Stimulated activated CD4-positive, alpha-beta T cell treated with anti-CD3 and anti-CD28 coated beads, Interleukin-4, amount 100 ng/mL, for 24 hours (primary cell): ENCODE data around the gene ACSL6.

Experiments used
- DNase-seq: peaks from one replicate; pipeline ENCODE4 v3.0.0-alpha.2; 2020

ACSL6 gene

DNA sequence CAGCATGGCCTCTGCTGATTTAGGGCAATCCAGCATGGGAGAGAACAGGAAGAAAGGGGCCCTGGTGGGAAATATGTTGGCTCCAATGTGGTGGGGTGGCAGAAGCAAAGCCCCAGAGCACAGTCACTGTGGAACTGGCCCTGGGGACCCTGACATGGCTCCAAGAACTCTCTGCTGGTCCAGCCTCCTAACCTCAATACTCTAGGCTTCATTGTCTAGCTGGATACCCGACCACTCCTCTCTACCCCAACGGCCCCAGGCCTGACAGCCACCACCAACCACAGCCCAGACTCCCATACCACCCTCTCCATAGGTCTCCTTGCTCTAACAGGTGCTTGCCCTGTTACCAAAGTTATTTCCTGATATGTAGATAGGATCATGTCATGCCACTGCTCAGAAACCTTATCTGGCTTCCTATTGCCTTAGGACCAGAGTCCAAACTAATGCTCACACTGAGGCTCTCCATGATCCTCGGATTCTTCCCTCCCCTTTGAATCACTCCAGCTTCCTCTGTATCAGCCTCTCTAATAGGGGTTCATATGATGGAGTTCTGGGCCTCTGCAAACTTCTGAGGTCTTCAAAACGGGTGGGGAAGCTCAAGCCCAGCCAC is 12.9 kb downstream of the ACSL6 start:
- no peak for DNase-seq

DNA sequence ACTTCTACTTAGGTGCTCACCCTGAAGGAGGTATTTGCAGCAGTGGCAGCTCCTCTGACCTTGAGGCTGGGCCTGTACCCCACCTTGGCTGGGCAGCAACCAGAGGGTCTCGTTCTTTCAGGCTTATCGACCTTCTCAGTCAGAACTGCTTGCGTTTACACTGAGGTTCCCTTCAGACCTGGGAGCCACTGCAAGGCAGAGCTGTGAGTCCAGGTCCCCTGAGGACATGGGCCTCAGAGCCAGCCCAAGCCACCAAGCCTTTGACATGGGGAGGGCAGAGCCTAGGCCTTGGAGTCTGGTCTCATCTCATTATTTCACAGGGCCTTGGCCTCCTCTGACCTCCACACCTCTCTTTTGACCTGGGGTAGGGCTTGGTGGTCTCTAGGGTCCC is 13.7 kb downstream of the ACSL6 start:
- DNase-seq = no peak

DNA sequence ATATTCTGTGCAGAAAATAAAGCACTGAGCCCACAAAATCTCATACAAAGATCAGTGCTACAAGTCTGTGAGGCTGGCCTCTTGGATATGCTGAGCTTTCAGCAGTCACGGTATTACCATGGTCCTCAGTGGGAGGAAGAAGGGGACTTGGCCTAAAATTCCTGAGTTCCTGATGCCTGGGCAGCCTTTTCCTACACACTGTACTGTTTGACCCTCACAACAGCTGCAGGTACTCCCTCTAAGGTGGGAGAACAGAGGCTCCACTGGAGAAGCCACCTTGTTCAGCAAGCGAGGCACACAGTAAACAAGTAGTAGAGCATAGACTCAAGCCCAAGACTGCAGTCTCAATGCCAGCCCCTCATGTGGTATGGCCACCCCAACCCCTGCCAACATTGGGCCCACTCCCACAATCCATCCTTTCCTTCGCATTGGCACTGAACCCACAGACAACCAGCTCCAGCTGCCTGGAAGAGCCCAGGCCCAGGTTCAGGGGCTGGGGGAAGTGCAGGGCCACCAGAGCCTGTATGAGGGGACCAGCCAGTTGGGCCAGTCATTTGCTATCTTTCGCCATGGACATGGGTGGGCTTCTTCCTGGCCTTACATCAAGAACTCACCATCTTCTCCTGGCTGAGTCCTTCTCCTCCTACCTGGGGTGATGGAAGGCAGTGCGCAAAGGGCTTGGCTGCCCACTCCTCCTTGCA is 14.3 kb downstream of the ACSL6 start:
- no peak for DNase-seq

DNA sequence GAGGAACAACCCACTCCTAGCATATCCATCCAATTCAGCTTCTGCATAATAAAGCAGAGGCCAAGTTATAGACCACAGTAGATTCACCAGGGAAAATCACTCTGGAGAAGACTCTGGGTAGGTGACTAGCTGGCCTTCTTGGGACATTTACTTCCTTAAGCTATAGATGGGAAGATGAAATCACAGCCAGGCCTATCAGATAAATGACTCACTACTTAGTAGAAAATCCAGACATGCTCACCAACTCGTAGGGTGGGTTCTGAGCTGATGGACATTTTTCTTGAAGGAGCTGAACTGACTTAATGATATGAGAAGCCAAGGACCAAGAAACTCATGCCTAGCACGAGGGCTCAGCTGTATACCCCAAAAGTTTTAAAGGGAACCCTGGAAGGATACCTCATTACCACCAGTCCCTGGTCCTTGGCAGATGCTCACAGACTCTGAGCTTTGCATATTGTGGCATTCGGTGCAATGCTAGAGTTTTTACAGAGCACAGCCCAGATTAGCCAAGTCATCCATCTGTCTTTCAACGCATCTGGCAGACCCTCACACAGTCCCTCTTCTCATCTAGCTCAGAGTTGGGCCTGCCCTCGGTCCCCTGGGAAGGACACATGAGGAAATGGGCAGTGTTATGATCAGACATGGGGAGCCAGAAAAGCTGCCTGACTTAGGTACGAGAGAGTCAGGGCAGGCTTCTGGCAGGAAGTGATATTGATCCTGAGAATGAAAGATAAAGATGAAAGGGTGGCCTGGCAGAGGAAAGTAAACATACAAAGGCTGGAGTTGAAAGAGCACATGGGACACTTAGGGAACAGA is 15.0 kb downstream of the ACSL6 start:
- DNase-seq = no peak

DNA sequence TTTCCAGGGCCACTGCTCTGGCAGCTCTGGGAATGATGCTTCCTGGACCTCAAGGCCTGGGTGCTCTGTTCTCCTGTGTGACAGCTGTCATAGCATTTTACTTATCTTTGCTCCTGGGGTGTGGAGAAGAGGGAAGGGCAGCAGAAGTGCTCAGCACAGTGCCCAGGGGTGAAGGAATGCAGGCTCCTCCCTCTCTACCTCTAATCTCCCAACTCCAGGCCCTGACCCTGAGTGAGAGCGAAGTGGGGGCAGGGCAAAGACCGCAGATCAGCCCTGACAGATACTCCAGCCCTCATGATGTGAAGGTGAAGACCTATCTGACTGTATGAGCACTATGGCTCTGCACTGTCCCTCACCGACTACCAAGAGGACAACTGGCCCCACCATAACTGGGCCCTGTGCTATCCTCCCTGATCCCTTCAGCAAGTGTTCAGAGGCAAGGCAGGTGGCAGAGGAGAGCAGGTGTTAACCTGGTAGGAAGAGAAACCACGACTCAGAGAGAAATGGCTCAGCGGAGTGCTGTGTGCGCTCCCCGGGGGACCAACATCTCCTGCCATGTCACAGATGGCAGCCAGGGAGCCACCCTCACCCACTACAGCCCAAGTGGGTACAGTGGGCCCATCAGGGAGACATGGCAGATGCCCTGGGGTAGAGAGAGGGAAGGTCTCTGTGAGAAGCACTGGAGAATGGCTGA is 16.8 kb downstream of the ACSL6 start:
- no peak for DNase-seq

DNA sequence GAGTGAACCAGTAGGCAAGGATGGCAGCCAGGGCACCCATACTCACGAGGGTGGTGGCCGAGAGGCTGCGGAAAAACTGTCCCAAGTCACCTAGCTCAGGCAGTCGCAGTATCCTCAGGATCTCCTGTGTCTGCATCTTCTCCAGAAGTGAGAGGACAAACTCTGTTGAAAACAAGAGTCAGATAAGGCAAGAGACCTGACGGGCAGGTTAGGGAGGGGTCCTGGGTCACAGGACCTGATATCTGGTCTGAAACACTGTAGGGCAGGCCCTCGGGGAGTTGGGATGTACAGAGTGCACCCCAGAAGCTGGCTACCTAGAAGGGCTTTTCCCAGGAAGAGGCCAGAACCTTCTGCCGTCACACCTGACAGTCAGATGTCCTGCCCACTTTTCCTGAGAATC is 17.4 kb downstream of the ACSL6 start:
- no peak for DNase-seq

DNA sequence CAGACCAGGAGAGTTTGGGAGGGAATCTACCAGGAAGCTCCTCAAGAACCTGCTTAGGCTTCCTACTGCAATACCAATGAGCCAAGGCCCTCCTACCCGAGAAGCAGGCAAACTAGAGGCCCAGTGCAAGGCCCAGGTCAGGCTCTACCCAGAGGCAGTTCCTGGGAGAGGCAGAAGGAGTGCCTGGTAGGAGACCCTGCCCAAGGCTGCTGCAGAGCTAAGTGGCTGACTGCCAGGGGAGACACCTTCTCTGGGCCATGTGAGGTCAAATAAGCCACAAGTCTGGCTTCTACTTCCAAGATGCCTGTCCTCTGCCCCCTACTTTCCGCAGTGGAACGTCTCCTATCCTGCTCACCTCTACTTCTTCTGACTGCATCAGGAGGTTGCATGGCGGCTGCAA is 17.8 kb downstream of the ACSL6 start:
- DNase-seq = no peak

DNA sequence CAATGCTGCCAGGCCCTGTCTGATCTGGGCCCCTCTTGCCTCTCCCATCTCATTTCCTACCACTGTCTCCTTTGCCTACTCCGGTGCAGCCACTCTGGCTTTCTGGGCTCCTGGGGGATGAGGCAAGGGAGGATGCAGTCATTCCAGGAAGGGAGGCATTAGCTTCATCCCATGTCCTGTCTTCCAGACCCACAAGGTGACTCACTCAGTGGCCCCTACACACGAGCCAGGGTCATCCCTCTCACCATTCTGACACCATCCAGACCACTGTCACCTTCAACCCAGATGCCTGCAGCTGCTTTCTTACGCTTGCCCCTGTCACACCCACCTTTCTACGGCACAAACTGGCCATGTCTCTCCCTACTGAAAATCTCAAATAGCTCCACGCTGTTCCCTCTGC is 19.1 kb downstream of the ACSL6 start:
- DNase-seq = no peak

DNA sequence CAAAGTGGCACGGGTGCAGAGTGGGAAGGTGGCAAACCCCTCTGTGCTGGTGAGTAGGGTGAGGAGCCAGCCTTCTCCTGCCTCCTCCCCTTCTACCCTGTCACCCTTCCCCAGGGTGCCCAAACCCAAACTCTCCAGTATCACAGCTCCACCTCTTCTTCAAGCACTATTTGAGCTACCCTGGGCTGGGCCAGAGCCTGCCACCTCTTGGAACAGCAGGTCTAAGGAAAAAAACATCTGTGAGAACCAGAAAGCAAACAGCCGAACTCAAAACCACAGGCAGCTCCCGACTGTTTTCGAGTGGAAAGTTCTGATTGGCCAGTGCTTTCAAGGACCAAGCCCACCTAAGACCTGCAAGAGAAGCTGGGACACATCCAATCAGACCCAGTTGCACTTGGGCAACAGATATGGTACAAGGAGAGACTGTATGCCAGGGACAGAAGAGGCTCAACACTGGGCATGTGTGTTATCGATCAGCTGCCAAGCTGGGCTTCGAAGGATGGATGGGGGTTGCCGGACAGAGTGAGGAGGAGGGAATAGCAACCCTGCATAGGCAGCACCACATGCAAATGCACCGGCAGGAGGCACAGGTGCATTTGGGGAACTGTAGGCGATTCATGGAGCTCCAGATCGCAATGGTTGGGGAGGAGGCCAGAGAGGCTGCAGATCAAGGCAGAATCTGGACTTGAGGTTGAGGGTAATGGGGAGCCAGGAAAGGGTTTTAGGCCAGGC is 19.7 kb downstream of the ACSL6 start:
- no peak for DNase-seq

DNA sequence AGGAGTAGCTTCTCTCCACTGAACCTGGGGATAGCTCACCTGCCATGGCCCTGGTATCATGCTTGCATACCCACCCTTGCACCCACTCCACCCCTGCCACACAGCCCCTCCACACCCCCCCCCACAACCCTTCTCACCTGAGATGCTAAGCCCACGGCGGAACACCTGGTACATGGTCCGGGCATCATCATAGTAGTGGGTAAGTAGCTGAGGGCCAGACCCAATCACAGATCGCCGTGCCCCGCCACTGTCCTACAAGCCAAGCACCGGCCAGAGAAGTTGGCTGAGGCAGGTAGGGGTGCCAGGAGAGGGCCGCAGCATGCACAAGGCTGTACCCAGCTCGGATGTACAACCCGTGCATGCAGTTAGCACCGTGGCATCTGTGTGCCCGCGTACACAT is 20.7 kb downstream of the ACSL6 start:
- DNase-seq = no peak

DNA sequence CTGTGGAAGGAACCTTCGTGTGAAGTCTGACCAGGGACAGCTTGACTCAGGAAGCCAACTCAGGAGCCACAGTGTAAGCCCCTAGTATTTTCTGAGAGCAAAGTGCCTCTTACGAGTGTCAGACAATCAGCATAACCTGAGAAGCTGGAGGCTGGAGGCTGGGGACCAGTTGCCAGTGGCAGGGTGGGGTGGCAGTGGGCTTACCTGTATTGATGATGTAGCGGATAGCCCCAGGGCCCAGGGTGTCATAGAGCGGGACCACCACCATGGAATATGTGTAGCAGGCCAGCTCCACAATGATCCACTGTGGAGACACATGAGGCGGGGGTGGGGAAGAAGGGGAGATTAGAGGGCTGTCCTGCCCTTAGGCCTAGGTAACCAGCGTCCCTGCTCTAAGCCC is 22.9 kb downstream of the ACSL6 start:
- DNase-seq = no peak

DNA sequence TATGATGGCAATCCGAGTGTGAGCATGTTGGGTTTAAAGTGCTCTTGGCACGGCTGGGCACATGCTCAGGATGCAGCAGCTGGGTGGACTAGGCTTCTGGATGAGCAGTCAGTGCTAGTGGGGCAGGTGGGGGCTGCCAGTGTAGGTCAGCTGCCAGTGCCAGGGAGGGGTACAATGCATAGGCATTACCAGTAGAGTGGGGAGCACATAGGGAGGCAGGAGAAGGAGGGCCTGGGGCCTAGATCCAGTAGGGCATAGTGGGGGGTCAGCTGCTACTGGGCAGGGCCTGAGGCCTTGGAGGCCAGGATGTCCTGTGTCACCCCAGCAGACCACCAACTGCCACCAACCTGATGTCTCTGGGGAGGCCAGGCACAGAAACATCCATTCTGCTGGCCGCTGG is 24.2 kb downstream of the ACSL6 start:
- no peak for DNase-seq

DNA sequence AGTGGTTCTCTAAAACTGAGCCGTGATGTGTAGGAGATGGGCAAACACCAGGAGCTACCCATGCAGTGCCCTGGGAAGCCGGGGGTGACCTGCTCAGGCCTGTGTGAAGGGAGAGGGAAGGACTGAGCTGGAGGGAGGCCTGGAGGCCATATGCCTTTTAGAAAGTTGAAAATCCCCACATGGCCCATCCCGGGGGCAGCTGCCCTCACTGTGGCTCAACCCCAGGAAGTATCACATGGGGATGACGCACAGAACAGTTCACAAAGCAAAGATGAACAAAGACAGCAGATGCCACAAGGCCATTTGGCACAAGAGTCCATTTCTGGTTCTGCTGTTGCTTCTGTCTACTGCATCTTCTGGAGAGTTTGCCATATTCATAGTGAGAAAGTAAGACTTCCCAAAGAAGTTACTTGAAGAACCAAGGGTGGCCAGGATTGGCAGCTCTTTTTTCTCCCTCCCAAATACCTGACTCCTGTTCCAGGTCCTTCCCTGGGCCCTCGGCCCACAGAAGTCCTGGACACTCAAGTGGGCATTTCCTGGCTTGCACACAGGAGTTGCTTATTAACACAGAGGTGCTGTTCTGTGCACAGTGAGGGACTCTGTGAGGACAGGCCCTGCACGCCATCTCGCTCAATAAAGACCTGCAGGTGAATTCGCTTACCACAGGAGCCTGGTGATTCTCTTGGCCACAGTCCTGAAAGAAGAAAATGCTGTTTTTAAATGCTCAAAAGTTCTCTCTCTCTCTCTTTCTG is 25.1 kb downstream of the ACSL6 start:
- DNase-seq = no peak

DNA sequence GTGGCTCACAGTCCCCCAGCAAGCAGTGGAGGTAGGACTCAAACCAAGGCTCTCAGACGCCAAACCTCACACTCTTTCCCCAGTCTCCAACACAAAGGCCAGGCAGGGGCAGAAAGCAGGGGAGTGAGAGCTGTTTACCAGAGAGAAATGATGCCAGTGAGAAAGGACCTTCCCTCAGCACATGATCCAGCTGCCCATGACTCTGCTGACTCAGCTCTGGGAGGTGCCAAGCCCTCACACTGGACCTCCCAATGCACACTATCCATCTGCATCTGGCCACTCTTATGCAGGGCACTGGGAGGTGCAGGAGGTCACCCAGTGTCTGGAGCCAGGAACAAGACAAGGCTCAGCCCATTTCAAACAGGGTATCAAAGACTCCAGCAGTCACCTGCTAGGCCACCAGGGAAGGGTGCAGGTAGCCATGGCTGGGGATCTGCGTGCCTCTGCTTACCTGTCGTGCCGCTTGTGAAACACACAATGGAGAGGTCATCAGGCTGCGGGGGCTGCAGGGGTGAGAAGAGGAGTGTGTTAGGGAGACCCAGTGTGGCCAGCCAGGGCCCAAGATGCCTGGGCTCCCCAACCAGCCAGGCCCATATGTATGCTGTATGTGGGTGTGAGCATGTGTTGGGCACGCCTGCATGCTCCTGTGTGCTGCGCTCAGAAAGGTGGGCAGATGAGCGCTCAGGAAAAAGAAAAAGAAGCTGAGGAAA is 26.3 kb downstream of the ACSL6 start:
- DNase-seq = no peak

DNA sequence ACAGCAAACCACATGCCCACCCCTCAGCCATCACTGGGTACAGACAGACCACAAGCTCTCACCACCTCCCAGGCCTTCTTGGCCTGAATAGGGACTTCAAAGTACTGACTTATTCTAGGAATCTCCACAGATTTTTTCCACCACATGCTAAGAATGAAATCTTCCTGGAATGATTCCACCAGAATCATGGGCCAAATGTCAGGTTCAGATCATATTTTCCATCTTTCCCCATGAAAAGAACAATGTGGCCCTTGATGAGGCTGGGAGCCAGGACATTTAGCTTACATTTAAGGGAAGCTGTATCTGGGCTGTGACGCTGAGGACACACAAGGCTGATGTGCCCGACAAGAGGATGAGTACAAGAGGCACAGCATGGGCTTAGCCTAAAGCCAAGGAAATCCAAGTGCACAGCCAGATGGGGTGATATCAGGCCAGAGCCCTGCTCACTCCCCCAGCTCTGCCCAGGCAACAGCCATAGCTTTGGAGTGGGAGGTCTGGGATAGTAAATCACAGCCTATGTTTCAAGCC is 28.1 kb downstream of the ACSL6 start:
- no peak for DNase-seq

DNA sequence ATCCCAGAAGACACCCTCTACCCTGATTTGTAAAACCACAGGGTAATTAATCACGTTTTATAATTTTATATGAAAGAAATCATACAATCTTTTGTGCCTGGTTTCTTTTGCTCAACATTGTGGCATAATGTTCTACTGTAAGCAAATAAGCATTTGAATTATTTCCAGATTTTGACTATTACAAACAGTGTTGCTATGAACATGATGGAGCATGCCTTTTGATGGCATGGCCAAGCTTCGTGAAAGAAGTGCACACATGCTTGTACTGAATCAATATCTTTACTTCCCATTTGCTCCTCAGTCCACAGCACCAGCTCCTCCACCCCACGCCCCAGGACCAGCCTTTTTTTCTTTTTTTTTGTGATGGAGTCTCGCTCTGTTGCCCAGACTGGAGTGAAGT is 29.9 kb downstream of the ACSL6 start:
- DNase-seq = no peak

DNA sequence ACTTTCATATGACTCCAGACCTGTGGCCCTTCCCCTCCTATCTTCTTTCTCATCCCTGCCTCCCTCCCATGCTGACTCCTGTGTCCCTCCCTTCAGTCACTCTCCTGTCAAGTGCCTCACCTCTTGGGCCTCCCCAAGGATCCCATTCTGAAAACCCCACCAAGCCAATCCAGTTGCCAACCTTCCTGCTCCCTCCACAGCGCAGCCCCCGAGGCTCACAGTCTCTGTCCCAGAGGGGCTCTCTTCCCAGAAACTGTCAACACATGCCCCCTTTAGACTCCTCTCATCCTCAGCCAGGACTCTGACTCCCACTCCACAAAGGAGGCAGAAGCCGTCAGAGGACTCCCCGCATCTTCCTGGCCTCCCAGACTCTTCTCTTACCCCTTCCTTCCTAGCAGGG is 30.8 kb downstream of the ACSL6 start:
- DNase-seq = no peak

DNA sequence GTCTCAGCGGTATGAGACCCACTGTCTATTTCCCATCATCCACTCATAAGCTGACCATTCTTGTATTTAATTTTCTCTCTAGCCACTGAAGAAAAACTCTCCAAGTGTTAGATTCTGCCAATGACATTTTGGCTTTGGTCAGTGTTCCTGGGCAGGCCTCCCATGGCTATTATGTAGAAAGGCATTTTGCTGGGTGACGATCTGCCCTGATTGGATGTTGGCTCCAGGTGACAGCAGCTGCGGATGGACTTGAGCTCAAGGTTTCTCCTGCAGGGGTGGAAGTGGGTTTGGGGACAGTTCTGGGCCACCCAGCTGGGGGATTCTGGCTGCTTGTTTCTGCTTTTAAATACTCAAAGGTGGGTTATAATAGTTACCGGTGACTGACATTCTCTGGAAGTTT is 31.6 kb downstream of the ACSL6 start:
- no peak for DNase-seq

DNA sequence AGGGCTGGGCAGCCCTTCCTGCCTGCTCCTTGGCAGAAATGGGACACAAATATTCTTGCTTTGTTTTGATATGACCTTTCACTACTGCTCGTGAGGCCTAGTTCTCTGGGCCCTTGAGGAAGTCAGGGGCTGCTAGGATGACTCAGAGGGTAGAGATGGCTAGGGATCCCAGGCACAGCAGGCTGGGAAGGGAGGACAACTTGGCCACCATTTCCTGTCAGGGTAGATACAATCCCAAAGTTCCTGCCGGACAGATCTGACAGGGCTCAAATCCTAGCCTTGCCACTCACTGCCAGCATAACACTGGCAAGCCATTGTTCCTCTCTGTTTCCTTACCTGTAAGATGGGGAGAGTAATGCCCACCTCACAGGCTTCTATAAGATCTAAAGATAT is 34.2 kb downstream of the ACSL6 start:
- DNase-seq = no peak

DNA sequence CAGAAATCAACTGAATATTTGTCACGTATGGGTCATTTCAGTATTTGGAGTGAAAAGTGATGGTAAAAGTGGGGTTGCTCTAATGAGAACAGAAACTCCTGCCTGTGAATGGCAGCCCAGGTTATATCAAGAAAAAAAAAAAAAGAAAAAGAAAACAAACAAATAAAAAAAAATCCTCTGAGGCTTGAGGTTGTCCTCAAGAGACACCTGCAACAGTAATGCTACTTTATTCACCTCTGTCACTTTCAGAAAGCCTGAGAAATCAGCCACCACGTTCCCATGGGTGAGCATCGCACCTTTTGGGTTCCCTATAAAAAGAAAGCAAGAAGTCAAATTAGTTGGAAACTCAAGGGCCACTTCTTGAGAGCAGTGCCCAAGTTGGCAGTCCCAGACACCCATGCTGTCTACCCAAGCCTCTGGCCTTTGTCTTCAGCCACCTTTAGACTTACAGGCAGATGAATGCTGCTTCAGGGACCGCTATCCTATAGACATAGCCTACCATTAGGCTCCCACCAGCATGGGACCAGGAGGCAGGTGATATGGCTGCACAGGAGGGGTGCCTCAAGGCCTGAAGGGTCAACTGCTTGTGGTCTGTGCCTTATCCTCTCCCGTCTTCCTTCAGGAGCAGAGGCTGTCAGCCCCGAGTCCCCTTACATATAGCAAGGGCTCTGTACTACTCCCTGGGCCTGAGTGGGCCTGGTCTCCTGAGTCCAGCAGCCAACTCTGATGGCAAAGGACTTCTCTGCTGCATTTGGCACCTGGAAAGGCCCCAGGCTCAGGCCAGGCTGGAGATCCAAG is 34.8 kb downstream of the ACSL6 start:
- DNase-seq = no peak
